NCI-H1417 (cell line): Measurements from ENCODE around the gene CUTA.

ENCODE experiments used
- DNase-seq, 3 experiments: peaks; one replicate each; lab custom pipeline; 2025; lab: John Stamatoyannopoulos, UW

CUTA gene

DNA sequence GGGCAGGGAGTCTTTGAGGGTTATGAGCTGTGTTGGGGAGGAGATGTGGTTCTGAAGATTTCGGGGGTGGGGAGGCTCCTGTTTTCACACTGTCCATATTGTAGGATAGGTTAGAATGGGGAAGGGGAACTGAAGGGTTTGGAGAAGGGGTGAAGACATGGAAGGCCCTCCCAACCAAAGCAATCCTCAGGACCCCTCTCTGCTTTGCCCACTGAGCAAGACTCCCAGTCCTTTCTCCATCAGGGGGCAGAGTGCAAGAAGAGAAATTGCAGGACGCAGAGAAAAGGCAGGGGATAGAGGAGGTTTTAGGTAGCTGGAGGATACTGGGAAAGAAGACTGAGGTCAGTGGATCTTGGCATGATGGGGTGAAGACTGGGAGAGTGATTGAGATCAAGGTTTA is 5.9 kb upstream of the CUTA start:
- DNase-seq: no peak

DNA sequence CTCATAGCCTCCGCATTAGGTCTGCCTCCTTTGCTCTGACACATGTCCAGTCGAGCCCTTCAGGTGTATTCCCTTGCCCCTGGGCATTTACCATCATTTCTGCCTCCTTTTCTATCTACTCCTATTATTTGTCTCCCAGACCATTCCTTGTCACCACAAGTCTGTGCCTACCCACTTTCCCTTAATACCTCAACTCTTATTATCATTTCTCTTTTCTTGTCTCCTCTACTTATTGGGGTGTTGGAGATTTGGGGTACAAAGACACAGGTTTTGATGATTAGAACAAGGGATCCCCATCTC is 3.4 kb upstream of the CUTA start:
- DNase-seq: no peak

DNA sequence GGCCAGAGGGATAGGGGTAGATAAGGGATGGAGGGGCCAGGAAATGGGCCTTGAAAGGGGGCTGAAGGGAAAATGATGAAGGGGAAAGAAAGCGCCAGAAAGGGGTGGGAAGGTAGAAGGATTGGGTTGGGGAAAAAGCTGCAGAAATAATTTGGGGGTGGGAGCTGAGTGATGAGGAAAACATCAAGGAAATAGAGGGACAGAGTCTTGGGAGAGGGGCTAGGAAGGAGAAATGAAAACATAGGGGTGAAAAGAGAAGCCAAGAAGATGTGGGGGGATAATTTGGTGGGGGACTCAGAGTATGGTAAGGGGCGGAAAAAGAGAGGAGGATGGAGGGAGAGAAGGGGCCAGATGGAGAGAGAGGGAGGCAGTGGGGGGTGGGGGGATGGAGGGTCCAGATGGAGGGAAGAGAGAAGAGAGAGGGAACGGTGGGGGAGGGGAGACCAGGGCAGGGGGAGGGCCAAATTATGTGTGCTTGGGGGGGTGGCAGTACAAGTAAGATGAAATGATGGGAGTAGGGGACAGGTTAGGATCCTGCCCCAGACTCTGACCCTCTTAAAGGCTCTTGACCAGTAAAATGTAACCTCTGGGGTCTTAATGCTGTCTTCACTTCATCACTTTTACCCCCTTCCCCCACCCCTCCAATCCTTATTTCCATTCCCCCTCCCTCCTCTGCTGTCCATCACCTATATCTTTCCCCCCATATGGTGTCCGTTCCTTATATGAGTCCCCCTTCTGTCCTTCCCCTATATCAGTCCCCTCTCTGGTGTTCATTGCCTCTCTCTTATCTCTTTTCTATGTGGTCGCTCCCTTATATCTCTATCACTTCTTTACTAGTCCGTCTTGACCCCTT is 2.8 kb upstream of the CUTA start:
- peak in 1 of 3 experiments; percentile 29 for DNase-seq

DNA sequence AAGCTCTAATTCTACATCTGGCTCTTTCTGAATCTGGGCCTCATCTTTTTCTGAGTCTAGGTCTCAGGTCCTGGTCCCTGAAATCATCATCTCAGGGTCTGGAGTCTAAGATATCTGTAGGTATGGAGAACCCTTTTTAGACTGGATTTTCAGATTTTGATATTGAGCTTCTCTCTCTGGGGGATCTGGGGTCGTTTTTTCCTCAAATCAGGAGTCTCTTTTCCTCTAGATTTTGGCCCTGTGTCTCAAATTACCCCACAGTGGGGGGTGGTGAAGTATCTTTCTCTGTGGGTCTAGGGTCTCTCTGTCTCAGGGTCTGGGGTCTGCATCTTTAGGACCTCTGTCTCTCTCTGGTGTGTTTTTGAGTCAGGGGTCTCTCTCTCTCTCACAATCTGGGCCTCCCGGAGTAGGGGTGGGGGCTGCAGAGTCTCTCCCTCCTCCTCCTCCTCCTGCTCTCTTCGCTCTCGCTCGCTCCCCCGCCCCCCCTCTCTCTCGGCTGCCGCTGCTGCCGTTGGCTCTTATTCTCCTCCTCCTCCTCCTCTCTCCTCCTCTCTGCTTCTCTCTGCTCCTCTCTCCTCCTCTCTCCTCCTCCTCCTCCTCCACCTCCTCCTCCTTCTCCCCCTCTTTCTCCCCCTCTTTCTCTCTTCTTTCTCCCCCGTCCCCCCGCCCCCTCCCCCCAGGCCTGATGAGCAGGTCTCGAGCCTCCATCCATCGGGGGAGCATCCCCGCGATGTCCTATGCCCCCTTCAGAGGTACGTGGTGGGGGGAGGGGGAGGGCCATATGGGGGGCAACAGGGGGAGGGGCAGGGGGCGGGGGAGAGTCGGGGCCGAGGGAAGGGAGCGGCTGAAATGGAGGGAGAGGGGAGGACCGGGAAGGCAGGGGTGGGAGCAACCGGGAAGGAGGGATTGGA is 1.9 kb upstream of the CUTA start, which contains the start of gene SYNGAP1:
Gene SYNGAP1, plus strand, starts transcription at position 486 of the 911 bp plus-strand sequence. Its CDS starts 200 bp downstream, at position 686.
- DNase-seq: peak; percentile 5 to 55 (median 47)

DNA sequence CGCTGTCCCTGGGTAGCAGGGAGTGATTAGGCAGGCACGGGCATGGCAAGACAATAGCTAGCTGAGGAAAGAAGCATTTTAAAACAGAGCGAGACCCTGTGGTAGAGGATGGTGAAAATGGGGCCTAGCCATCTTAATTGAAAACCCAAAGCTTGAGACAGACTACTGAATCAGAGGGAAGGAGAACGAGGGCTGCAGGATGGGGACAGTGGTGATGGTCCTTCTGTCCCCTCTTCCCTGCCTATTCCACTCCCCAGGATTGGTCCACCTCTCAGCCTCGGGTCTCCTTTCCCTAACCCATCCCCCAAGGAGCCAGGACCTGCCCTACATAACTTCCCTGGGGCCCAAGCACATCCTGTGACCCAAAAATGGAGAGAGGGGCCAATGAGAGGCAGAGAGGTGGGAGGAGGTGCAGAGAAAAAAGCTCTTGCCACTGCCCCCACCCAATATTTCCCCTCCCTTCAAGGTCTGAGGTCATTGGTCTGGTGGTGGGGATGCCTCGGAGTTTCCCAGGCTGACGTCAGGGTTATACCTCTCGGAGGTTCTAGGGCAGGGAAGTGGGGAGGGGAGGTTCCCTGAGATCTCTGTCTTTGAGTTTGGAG is 884 bp upstream of the CUTA start:
- DNase-seq: no peak

DNA sequence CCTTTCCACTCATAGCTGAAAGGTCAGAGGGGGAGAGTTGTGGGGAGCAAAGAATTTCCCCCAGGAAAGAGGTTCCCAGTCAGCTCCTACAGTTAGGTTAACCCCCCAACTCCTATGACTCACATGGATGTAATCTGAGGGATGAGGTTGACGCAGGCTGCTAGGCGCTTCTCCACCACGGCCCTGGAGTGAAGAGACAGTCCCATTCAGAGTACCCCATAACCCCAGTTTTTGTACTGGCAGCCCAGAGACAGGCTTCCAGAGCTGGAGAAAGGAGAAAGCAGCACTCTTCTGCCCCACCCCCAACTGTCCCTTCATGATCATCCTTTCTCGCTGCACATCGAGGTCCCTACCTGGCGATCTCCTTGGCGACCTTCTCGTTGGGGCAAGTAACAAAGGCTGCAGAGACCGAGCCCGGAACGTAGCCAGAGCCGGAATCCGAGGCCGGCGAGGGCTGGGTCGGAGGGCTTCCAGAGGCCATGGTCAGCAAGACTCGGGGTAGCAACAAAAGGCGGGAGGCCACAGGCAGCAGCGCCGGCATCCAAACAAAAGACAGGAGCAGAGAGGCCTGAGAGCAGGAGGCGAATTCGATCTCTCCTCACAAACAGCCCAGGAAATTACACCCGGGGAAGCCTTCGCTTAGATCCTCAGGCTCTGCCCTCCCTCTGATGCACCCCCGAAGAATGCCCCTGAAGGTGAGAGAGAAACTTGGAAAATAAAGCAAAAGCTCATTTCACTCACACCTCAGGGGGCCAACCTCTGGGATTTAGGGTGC is 592 bp downstream of the CUTA start:
- DNase-seq: peak in 1 of 3 experiments; percentile 51

DNA sequence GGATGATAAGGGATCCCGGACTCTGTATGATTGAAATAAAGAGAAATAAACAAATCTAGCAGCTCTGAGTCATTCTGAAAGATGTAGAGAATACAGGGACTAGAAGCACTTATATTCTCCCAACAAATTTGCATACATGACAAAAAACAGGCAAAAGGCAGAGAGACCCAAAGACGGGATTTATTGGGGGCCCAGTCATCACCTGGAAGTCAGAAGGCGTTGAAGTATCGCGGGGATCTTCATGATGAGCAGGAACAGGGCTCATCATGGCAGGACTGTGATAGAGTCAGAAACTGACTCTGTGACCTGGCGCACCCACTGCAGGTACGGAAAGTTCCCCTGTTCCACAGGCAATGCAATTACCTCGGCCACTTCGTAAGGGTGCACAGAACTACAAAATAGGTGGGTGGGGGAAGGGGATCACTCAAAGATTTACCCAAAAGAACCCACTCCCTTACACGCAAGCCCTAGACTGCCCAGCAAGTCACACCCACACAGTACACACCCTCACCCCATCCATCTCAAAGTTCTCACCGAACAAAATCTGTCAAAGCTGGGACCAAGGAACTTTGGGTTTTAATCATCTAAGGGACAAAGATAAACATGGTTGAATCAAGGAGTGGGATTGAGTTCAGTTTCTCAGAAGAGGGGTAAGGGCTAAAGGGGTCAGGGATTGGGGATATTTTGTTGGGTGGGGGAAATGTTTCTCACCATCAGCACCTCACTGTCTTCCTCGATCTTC is 1.4 kb downstream of the CUTA start:
- no peak for DNase-seq

DNA sequence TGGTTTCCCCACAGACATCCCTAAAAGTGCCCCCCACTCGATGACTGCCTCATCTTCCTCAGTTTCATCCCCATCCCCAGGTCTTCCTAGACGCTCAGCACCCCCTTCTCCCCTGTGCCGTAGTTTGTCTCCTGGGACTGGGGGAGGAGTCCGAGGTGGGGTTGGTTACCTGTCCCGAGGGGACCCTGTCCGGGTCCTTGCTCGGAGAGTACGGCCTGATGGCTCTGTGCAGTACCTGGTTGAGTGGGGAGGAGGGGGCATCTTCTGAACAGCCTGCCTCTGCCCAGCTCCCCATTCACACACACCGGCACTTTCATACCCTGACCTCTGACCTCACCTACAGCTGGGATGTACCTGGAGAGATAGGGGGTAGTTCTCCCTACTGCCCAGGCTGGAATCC is 2.1 kb downstream of the CUTA start:
- no peak for DNase-seq

DNA sequence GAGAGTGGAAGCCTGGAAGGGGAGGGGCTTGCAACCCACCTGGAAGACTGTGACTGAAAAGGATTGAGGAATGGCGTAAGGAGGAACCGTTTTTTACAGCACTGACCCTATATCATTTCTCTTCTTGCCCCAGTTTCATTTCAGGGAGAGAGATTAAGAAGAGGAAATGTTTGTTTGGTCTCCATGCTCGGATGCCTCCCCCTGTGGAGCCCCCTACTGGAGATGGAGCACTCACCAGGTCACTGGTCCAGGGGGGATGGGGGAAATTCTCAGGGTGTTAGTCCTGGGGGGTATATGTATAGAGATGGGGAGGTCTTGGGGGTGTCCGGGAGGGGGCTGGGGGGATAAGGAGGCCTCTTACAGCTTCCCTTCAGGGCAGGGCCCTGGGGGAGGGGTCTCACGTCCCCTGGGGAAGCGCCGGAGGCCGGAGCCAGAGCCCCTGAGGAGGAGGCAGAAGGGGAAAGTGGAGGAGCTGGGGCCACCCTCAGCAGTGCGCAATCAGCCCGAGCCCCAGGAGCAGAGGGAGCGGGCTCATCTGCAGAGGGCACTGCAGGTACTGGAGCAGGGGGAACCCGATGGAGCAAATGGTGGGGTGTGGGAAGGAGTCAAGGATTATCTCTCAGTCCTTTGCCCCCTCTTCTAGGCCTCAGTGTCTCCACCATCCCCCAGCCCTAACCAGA is 3.2 kb downstream of the CUTA start:
- DNase-seq: no peak

DNA sequence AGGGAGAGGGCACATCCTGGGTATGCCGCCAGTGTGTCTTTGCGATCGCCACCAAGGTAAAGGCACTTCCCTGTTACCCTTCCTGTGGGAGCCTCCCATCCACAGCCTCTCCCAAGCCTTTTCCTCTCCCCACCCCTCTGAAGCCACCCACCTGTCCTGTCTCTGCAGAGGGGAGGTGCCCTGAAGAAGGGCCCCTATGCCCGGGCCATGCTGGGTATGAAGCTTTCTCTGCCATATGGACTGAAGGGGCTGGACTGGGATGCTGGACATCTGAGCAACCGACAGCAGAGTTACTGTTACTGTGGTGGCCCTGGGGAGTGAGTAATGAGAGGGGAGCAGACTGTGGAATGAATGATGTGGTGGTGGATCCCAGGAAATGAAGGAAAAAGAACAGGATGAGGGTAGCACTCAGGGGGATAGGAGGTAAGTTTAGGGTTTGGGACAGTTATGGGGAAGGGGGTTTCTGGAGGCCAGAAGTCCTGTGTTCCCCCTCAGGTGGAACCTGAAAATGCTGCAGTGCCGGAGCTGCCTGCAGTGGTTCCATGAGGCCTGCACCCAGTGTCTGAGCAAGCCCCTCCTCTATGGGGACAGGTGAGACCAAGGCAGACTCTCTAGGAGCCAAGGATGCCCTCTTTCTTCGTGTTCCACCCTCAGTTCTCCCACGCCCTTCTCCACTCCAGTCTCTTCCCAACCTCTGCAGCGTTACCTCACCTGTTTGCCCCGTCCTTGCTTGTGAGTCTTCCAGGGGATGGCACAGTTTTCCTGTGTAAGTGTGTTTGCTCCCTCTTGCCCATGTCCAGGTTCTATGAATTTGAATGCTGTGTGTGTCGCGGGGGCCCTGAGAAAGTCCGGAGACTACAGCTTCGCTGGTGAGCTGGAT is 4.4 kb downstream of the CUTA start:
- no peak for DNase-seq

DNA sequence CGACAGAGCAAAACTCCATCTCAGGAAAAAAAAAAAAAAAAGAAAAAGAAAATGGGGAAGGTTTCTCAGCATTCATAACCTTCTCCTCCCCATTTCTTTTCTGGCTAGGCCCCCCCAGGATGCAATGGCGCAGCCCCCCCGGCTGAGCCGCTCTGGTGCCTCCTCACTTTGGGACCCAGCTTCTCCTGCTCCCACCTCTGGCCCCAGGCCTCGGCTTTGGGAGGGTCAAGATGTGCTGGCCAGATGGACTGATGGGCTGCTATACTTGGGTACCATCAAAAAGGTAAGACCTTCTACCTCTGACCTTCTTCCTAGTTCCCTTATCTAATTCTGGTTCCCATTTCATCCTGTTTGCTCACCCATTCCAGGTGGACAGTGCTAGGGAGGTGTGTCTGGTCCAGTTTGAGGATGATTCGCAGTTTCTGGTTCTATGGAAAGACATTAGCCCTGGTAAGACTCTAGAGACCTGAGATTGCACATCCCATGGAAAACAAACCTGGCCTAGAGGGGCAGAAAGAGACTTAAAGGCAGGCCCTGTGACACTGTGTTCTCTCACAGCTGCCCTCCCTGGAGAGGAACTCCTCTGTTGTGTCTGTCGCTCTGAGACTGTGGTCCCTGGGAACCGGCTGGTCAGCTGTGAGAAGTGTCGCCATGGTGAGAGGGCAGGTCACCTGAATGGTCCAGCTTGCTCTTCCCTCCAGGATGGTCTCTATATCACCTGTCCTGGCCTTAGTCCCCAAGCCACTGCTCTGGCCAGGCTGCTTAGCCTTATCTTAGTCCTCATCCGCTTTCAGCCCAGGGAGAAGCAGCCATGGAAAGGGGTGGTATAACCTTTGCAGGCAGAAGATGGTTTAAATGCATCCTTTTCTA is 5.5 kb downstream of the CUTA start:
- DNase-seq: no peak

DNA sequence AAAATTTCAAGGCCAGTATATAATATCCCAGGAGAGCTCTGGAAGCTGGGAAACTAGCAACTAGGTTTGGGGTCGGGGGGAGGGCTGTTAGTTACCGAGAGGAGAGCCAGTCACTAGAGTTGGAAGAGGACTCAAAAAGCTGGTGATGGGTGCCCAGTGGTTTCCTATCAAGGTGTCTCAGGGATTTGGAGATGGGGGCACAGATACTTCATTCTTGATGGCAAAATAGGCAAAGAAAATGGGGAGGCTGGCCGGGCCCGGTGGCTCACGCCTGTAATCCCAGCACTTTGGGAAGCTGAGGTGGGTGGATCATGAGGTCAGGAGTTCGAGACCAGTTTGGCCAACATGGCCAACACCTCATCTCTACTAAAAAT is 6.3 kb downstream of the CUTA start:
- peak in 1 of 3 experiments; percentile 31 for DNase-seq

DNA sequence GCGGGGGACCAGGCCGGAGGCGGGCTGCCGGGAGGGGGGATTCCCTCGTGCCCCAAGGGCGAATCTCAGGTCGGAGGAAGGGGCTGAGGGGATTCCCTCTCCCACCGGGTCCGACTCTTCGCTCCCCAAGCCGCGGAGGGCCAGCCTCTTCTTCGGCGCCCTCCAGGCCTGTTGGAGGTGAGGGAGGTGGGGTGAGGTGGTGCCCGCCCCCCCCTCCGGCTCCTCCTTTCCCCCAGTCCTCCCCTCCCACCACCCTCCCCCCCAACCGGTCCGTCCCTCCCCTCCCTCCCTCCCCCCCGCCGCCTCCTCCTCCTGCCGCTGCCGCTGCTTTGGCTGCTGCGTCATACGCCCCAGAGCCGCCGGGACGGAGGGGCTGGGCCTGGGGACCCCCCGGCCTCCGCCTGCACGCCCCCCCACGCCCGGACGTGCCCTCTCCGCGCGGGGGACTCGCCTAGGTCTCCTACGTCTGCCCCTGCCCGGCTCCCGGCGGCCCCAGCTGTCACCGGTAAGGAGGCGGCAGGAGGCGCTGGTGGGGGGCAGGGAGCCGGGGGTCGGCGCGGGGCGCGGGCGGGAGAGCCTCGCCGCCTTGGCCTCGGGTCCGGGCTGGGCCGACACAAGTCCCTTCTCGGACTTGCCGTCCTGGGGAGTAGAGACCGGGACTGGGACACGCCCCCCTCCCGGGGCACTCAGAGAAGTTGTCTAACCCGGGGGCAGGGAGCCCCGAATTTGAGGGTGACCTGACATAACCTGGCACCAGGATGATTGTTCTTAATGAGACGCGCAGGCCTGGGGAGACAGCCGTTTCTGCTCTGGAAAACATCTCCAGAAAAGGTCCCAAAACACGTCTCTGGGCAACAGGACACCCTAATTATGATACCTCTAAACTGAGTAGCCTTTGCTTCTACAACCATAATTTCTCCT is 6.9 kb downstream of the CUTA start, which contains the start of gene PHF1:
Gene PHF1, plus strand, starts transcription at position 304 of the 921 bp plus-strand sequence. CDS start 1,250 bp downstream, outside the sequence.
- peak in 2 of 3 experiments; percentile 70 to 74 for DNase-seq

DNA sequence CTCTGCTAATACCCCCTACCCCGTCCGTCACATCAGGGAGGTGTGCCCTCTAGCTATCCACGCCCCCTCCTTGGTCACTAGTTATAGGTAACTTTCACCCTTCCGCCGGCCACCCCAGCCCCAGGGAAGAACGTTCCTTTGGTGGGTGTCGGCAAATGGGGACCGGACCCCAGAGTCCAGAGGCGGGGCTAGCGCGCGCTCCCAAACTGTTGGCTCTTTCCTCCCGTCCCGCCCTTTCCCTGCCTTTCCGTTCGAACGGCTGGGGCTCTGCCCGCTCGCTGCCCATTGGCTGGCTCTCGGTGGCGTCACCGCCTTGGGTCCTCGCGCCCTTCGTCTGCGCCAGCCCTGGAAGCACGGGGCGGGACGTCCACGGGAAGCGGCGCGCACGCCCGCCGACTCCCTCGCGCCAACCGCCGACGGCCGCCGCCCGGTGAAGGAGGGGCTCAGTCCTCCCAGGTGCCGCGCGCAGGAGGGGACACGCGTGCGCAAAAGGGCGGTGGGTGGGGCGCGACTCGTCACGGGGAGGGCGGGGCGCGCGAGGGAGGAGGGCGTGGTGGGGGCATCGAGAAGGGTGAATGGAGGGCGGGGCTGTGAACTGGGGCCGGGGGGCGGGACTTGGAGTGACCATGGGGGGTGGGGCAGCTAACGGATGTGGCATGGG is 7.7 kb downstream of the CUTA start:
- peak; percentile 96 to 98 (median 97) for DNase-seq

DNA sequence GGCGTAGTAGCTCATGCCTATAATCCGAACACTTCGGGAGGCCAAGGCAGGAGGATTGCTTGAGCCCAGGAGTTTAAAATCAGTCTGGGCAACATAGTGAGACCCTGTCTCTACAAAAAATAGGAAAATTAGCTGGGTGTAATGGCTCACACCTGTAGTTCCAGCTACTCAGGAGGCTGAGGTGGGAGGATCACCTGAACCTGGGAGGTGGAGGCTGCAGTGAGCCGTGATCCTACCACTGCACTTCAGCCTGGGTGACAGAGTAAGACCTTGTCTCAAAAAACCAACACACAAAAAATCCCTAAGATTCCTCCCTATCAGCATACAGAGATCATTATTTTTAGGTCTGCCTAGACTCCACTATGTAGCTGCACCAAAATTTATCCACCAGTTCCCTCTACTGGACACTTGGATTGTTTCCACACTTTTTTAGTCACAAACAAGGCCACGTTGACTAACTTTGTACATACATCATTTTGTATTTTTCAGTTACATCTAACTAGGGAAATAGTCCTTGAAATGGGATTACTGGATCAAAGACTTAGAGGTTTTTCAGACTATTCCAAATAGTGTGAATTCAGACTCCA is 10.7 kb downstream of the CUTA start:
- peak in 1 of 3 experiments; percentile 9 for DNase-seq

DNA sequence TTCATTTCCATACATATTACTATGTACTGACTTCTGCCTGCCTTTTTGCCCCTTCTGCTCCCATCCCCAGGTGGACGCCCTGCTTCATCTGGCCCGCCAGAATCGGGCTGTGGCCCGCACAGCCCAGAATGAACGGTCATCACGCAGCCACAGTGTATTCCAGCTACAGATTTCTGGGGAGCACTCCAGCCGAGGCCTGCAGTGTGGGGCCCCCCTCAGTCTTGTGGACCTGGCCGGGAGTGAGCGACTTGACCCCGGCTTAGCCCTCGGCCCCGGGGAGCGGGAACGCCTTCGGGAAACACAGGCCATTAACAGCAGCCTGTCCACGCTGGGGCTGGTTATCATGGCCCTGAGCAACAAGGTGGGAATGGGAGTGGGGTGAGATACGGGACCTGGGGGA is 11.8 kb downstream of the CUTA start:
- DNase-seq: no peak
